ENCODE data around the gene CEP72. TPM values are rescaled to one million over a fixed set of nuclear protein-coding genes. Genes with fewer than 3 reads are reported as not detected.
"Not testable (repeated sequence)": the region's sequence is repeated elsewhere in the genome, so short reads cannot be mapped to it uniquely, and the experiment has no call there.

Gene CEP72
- total RNA-seq, 1 experiment from 2014 or later = 14.8 TPM

DNA sequence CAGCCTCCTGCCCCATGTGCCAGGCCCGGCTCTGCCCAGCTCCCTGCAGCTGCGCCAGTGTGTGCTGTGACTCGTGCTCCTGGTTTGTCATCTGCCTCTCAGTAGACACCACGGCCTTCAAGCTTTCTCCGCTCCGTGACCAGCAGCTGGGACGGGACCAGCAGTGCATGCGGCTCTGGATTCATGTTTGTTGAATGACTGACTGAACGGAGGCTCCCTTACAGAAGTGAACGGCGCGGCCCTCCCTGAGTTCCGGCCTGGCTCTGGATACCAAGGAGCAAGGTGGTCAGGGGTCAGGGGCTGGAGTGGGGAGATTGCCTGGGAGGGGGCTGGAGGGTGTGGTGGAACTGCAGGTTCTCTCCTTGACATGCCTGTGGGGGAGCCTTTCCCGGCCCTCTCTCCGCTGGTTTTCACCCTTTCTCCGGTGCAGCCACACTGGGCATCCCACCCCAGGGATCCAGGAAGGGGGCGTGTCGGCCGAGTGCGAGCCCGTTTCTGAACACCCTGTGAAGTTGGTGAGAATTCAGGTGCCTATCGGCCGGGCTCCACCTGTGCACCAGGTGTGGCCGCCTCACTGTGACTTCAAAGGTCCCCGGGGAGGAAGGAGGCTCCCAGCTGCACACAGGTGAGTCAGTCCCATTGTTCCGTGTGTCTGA is 11.1 kb upstream of the CEP72 start:
- no peak for DNase-seq (ENCODE audit: low spot score)

GRCh38 chr5:601771-602465 is 10.2 kb upstream of the CEP72 start:
- no peak for DNase-seq (ENCODE audit: low spot score)

DNA sequence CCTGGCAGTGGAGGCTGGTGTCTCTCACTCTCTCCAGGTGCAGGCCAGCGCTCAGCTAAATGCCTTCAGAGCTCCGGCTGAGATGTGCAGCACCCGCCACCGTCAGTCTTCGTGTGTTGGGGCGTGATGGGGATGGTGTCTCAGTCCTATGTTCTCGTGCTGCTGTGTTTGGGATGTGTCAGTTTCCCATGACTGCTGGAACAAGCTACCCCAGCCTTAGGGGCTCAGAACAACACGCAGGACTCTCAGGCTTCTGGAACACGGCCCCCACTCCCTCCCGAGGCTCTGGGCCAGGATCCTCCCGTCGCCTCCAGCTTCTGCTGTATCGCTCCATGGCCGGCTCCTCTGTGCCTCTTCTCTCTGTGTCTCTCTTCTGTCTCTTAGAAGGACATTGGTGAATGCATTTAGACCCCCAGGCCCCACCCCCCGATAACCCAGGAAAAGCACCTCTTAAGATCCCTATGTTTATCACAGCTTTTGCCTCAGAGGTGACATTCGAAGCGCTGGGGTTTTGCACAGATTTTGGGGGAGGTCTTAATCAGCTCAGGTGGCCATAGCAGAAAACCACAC is 9.6 kb upstream of the CEP72 start:
- DNase-seq (ENCODE audit: low spot score) = no peak

- no peak for DNase-seq (ENCODE audit: low spot score)
These were observed 8.8 kb upstream of the CEP72 start for GRCh38 chr5:603081-603998.

GRCh38 chr5:604391-604831 is 7.7 kb upstream of the CEP72 start:
- no peak for DNase-seq (ENCODE audit: low spot score)

DNA sequence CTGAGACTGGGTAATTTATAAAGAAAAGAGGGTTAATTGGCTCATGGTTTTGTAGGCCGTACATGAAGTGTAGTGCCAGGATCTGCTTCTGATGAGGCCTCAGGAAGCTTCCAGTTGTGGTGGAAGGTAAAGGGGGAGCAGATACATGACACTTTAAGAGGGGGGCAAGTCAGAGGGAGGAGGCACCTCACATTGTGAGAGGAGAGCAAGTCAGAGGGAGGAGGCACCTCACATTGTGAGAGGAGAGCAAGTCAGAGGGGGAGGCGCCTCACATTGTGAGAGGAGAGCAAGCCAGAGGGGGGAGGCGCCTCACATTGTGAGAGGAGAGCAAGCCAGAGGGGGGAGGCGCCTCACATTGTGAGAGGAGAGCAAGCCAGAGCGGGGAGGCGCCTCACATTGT is 7.0 kb upstream of the CEP72 start:
- DNase-seq (ENCODE audit: low spot score) = not testable (repeated sequence)

- DNase-seq (ENCODE audit: low spot score) = no peak
These were observed 6.1 kb upstream of the CEP72 start for GRCh38 chr5:606061-606460.

GRCh38 chr5:606526-607399 is 5.4 kb upstream of the CEP72 start:
- no peak for DNase-seq (ENCODE audit: low spot score)

GRCh38 chr5:607541-608428 is 4.4 kb upstream of the CEP72 start:
- DNase-seq (ENCODE audit: low spot score) = no peak

GRCh38 chr5:608429-609370 is 3.4 kb upstream of the CEP72 start:
- no peak for DNase-seq (ENCODE audit: low spot score)

- DNase-seq (ENCODE audit: low spot score) = no peak
These were observed 2.6 kb upstream of the CEP72 start for GRCh38 chr5:609506-609905.

GRCh38 chr5:610011-610743 is 2.0 kb upstream of the CEP72 start:
- no peak for DNase-seq (ENCODE audit: low spot score)

- no peak for DNase-seq (ENCODE audit: low spot score)
These were observed 1.1 kb upstream of the CEP72 start for GRCh38 chr5:610744-611730.

DNA sequence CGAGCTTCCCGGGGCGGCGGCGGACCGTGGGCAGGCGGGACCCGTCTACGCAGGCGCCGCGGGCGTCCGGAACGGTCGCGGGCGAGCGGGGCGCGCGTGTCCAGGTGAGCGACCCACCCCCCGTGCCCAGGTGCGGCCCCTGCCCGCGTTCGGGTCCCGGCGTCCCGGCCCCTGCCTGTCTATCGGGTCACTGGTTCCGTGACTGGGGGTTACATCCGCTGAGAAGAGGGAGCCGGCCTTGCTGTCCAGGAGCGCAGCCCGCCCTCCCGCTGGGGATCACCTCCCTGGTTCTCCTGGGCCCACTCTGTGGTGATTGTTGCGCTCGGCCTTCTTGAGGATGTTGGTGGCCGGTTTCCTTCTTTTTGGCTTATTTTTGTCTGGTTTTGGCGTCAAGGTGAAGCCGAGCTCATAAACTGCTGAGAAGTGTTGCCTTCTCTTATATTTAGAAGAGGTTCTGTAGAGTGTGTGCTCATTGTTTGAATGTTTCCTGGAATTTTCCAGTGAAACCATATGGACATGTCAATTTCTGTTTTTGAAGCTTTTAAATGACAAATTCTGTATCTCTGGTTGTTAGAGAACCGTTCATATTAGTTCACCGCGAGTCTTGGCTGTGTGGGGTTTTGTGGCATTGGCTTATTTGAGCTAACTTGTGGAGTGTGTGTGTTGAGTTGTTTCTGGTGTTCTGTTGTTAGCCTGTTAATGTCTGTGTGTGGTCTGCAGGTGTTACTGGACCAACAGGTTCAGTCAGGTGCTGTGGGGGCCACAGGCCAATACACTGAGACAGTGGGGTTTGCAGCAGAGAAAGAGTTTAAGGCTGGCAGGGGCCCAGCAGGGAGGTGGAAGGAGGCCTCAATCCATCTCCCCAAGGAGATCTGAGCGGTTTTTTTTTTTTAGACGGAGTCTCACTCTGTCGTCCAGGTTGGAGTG is 621 bp downstream of the CEP72 start:
- DNase-seq (ENCODE audit: low spot score) = peak; percentile 35

DNA sequence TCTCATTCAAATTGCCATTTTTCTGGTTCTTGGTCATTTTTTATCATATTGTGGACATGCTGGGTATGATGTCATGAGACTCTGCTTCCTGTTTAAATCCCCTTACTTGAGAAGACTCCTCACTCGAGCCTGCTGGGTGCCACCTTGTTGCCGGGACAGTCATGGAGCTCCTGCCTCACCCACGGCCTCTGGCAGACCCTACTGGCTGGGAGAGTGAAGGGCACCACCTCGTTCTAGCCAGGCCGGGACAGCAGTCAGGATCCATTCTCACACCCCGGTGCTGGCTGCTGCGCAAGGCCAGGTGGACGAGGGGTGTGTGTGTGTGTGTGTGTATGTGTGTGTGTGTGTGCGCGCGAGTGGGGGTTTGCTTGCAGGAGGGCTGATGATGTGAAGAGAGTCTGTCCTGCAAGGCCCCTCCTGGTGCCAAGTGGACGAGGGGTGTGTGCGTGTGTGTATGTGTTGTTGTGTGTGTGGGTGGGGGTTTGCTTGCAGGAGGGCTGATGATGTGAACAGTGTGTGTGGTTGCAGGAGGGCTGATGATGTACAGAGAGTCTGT is 4.4 kb downstream of the CEP72 start:
- DNase-seq (ENCODE audit: low spot score) = no peak

DNA sequence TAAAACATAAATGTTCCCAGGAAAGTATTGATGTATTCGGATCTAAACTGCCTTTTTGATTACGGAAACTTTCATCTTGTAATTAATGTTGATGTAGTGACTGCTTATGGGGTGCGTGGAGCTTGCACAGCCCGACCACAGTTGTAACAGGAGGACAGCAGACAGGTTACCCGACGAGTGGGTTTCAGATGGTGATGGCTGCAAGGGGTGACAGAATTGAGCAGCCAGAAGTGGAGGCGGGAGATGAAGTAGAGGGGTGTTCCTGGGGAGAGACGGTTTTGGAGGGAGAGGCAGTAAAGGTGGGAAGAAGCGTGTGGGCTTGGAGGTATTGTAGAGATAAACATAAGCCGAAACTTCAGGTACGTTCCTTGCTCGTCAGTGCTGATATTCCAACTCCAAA is 5.8 kb downstream of the CEP72 start:
- no peak for DNase-seq (ENCODE audit: low spot score)

All from A172 (cell line).